ENCODE data around the gene PODXL.
A peak's percentile ranks its signal among the peaks of the same experiment; 100 is the strongest.
"Not testable (repeated sequence)": the region's sequence is repeated elsewhere in the genome, so short reads cannot be mapped to it uniquely, and the experiment has no call there.

Gene PODXL

DNA sequence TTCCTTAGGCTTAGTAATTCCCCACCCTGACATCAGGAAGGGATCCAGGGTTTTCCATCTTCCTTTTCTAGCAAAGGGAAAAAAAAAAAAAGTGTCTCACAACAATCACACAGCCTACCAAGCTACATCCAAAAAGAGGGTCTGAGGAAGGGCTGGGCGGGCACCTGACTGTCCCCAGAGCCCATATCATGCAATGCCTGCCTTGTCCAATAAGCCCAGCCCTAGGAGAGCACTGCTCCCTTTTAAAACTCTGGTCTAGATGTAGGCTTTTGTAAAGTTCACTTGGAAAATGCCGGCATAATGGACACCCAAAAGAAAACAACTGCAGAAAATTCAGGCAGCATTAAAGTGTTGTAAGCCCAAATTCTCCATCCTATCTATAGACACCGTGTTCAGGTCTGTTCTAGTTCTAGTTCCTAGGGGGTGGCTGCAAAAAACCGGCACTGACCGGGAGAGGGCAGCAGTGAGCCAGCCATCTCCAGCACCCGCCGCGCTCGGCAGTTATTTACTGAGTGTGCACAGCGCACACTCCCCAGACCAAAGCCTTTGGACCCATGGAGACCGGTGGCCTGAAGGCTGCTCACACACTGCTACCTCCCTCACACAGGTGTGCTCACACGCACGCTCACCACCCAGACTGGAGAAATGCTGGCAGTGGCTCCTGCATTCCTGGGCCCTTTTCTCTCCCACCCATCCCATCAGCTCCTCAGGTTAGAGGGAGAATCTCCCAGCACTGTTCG, 48.7 kb downstream of the PODXL start:
- peak; percentile 74 for DNase-seq

DNA sequence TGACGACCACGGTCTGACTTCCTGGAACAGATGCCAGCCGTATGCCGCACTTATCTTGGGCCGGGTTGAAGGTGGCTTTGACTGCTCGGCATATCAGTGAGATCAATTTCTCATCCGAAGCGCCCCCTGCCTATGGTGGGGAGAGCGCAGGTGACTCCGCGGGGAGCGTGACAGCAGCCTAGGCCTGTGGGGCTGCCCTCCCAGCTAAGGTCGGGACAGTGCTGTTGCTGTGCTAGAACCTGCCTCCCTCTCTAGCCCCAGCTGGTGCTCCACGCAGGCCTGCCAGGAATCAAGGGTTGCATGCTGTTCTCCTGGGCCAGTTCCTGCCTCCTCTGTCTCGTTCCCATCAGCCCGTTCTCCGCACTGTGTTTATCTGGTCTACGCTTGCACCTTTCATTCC, 49.8 kb downstream of the PODXL start:
- no peak for DNase-seq

GRCh38 chr7:131505636-131506557, 50.5 kb downstream of the PODXL start:
- no peak for DNase-seq

DNA sequence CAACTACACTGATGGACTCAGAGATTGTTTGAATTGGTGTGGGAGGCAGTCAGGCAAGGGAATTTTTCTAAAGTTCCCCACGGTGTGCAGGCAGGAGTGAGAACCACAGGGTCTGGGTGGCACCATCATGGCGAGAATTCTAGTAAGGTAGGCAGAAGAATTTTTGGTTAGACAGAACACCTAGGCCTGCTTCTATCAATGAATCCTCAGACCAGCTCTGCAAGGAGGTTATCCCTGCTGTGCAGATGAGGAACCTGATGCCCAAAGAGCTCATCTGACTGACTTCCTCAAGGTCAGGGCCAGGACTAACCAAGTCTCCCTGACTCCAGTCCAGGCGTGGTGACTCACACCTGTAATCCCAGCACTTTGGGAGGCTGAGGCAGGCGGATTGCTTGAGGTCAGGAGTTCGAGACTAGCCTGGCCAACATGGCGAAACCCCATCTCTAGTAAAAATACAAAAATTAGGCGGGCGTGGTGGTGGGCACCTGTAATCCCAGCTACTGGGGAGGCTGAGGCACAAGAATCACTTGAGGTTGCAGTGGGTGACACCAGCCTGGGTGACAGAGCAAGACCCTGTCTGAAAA, 51.3 kb downstream of the PODXL start:
- DNase-seq, result not testable (repeated sequence)

DNA sequence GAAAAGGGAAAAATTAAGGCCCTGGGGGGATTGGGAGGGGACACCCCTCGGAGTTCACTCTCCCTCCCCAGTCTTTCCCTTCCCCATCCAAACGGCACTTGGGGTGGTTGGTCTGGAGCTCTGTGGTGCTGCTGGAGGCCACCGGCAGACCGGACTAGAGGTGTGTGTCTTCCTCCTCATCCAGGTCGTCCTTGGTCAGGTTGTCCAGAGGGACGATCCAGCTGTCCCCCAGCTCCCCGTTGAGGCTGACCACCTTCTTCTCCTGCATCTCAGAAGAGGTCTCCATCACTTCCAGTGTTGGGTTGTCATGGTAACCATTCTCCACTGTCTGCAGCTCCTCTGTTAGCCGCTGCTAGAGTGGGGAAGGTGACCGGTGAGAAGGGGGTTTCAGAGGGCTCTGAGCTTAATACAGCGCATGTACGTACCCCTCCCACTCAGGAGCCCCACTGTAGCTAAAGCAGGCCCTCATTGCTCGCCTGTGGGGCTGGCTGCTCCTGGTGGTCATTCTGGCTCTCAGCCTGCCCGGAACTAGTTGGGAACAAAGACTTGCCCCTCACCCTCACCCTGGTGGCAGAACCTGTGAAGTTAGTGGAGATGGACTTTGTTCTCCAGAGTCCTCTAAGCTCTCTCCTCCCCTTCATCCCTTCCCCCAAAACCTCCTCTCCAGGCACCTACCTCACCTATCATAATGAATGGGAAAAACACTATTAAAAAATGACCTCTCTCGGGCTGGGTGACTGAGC, 52.1 kb downstream of the PODXL start:
- no peak for DNase-seq

- no peak for DNase-seq
Measured at GRCh38 chr7:131503639-131504038, 52.8 kb downstream of the PODXL start.

DNA sequence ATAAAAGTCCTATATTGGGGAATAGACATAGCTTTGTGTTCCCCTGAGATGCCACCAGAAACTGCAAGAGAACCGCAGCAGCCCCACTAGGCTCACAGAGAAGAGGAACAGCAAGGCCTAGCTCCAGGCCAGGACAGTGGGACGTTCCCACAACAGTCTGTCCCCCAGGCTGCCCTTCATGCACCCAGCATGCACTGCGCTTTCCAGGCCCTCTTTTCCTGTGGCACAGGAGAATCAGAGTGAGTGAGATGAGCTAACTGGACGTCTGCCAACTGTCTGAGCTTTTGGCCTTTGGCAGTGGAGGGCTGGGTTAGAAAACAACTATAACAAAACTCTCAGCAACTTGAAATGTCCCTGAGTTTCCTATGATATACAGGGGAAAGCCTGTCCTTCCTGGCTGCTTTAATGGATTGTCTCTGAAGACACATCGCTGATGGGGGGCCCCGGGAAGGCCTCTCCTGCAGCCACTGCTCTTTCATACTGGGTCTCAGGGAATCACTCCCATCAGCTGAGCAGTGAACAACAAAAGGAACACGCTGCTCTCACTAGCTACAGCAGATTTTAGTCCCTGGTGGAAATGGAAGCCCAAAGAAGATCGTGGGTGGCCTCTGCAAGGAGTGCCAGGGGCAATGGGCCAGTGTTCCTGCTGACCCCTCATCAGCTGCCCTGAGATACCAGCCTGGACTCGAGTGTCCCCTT, 53.5 kb downstream of the PODXL start:
- DNase-seq, result peak; percentile 28

DNA sequence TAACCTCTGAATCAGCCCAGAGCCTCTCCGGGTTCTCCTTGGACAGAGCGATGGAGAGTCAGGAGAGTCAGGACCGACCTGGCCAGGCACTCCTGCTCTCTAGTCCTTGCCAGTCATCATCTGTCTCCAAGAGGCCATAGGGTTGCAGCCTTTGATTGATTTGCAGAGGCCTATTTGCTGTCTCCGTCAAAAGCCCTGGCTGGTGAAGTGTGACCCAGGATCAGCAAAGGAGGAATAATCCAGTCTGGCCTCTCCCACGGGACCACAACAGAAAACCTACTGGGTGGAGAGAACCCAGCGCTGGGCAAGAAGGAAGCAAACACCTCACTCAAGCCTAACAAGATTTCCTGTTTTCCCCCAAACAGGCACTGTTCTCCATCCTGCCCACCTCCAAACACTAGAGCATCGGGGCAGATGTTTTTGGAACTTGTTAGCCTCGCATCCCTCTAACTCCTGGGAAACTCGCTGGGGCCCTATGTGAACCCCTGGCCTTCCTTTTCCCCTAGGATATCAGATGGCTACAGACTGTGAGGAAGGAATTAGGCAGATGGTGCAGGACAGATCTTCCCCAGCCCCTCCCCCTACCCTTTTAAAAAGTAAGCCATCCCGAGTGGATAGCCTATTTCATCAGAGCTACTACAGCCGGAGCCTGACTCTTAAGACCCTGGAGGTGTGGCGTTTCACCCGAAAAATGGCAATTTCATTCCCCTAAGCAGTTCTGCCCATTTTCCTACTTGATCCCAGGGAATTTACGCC, 54.3 kb downstream of the PODXL start:
- no peak for DNase-seq

- no peak for DNase-seq
Measured at GRCh38 chr7:131501422-131501821, 55.0 kb downstream of the PODXL start.

- no peak for DNase-seq
Measured at GRCh38 chr7:131500357-131500756, 56.1 kb downstream of the PODXL start.

DNA sequence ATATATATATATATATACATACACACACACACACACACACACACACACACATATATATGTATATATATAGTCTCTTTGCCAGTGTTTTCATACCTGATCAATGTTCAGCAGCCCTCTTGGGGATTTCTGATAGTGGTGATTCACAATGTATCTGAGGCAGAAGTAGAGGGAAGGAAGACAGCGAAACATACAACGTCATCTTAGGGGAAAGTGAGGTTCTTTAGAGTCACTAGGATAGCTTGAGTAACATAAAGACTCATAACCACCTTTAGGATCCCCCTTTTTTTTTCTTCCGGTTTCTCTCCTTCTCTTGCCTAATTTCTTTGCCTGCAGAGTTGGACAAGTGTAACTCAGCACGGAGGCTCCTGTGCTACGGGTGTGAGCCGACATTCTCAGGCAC, 56.6 kb downstream of the PODXL start:
- no peak for DNase-seq

DNA sequence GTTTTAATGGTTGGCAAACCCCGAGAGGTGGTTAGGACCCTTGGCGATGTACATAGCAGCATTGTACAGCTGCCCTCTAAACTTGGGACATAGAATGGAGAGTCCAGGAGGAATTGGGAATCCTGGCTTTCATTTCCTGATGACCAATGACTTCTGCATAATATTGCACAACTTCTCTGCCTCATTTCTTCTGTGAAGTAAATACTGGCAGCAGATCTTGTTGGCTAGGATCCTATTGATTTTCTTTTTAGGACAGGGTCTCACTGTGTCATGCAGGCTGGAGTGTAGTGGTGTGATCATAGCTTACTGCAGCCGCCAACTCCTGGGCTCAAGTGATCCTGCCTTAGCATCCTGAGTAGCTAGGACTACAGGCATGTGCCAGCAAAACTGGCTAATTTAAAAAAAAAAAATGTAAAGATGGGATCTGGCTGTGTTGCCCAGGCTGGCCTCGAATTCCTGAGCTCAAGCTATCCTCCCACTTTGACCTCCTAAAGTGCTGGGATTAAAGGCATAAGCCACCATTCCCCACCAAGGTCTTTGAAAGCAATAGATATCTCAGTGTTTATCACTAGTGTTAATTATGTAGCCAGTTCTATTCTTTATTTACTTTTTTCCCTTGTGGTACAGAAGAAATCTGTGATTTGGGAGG, 58.1 kb downstream of the PODXL start:
- no peak for DNase-seq

DNA sequence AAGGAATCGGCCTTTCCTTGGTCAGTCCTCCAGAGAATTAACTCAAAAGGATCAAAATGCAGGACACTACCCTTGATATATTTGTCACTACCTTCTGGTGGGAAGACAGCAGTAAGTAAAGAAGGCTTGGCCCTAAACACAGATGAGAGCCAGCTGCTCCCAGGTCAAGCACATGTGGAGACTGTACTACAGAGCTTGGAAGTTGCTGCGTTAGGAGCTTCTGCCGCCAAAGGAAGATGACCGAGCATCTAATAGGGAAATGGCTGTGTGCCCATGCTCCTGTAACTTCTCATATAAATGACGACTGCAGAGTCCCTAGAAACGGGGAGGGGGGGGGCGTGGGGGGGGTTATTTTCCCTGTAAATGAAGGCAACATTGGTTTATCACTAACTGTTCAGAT, 59.0 kb downstream of the PODXL start:
- DNase-seq, result no peak

- no peak for DNase-seq
Measured at GRCh38 chr7:131495669-131496498, 60.5 kb downstream of the PODXL start.

DNA sequence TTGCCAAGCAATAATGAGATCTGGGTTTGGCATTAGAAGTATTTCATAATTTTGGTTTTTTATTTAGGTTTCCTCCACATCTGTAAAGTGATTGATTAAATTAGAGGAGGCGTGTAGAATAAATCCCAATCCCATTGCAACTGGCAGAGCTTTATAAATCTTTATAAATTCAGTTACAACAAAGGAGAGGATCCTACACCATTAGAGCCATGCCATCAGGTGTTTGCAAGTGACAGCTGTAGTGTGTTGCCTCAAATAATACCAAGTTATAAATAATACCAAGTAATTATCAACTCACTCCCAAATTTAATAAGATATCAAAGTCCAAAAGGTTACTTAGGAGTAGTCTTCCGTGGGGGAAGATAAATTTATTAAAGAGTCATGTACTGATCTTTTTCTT, 62.2 kb downstream of the PODXL start:
- DNase-seq, result no peak

- no peak for DNase-seq
Measured at GRCh38 chr7:131493581-131493980, 62.8 kb downstream of the PODXL start.

DNA sequence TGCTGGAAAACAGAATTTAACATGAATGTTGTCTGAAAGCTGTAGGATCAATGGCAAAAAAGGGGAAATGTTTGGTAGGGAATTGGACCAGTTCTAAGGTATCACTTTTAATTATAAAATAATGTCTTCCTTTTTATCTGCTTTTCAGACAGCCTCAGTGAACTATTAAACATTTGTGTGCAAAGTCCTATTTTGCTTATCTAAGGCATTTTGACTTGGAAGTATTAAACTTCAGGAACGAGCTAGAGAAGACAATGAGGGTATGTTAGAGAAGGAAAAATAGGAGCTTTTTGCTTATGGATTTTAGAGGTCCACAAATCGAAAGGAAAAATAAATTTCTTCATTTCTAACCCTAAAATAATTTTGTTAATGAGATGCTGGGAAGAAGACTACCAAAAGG, 63.3 kb downstream of the PODXL start:
- DNase-seq, result no peak

DNA sequence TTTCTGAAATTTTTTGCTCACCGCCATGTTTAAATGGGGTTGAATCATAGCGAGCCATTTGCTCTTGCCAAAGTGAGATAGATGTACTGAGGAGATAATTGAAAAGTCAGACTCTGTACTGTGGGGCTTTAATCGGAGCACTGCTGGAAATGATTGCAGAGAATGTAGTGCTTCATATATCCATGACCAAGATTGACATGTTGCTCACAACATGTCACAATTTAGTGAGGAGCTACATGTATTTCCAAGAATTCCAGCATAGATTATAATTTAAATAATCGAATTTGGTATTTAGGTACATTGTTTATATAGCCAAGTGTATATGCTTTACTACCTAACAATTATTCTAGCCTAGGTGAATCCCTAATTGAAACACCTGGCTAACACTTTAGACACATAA, 66.5 kb downstream of the PODXL start:
- no peak for DNase-seq

- no peak for DNase-seq
Measured at GRCh38 chr7:131489196-131489595, 67.2 kb downstream of the PODXL start.

DNA sequence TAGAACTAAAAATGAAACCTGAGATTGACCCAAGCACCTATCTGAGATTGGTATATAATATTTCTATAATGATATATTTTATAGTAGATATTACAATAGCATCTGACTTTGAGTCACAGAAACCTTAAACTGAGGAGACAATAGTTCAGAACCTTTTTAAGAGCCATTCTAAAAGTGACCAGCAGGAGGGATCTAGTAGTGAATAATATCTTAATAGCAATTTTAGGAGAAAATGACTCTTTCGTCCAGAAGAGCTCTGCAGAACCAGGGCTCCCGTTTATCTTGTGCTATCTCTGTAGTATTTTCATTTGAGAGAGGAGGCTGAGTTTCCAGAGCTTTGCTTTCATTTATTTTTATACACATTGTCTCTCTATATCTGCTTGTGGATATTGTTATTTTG, 68.1 kb downstream of the PODXL start:
- no peak for DNase-seq
